ENCODE results near the gene SPACA6.

The SPACA6 gene

GRCh38 chr19:51676566-51677083 lies 16.5 kb upstream of the SPACA6 start:
- TF ChIP-seq JUND (IDR thresholded peaks at IDR 0.05; ENCODE audit: low read depth) = no peak

GRCh38 chr19:51680474-51680873 lies 12.7 kb upstream of the SPACA6 start:
- no peak for TF ChIP-seq JUND (IDR thresholded peaks at IDR 0.05; ENCODE audit: low read depth)
- in situ Hi-C loops (cut with HindIII; ENCODE audit: low pct_unique_long_range_greater_than_20kb, low sequenced_read_pairs) = no loop called here
- DNase-seq (ENCODE audit: low read depth in 1 of 2, low spot score in 1 of 2) = no peak

More at GRCh38 chr19:51676566-51677083, 16.5 kb upstream of the SPACA6 start:
- in situ Hi-C loops (cut with HindIII; ENCODE audit: low pct_unique_long_range_greater_than_20kb, low sequenced_read_pairs) = no loop called here
- no peak for DNase-seq (ENCODE audit: low read depth in 1 of 2, low spot score in 1 of 2)

GRCh38 chr19:51681286-51681941 lies 11.7 kb upstream of the SPACA6 start:
- in situ Hi-C loops (cut with HindIII; ENCODE audit: low pct_unique_long_range_greater_than_20kb, low sequenced_read_pairs) = no loop called here
- peak in 1 of 2 experiments; percentile 41 for DNase-seq (ENCODE audit: low read depth in 1 of 2, low spot score in 1 of 2)
- TF ChIP-seq JUND (IDR thresholded peaks at IDR 0.05; ENCODE audit: low read depth) = no peak

DNA sequence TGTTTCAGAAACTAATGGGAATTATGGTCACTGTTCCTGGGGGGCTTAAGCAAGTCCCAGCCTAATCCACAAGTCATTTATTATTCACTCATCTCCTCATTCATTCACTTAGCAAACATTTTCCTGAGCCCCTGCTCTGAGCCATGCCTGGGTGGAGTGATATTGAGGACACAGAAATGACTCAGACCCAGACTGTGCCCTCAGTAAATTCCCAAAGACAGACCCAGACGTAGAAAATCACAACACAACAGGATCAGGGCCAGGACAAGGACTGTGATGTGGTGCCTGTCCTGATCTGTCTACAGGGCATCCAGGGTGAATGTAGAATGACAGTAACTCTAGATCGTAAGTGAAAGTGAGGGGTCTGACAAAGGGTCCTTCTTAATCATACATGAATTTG lies 7.0 kb upstream of the SPACA6 start:
- in situ Hi-C loops (cut with HindIII; ENCODE audit: low pct_unique_long_range_greater_than_20kb, low sequenced_read_pairs) = no loop called here
- no peak for TF ChIP-seq JUND (IDR thresholded peaks at IDR 0.05; ENCODE audit: low read depth)
- no peak for DNase-seq (ENCODE audit: low read depth in 1 of 2, low spot score in 1 of 2)

DNA sequence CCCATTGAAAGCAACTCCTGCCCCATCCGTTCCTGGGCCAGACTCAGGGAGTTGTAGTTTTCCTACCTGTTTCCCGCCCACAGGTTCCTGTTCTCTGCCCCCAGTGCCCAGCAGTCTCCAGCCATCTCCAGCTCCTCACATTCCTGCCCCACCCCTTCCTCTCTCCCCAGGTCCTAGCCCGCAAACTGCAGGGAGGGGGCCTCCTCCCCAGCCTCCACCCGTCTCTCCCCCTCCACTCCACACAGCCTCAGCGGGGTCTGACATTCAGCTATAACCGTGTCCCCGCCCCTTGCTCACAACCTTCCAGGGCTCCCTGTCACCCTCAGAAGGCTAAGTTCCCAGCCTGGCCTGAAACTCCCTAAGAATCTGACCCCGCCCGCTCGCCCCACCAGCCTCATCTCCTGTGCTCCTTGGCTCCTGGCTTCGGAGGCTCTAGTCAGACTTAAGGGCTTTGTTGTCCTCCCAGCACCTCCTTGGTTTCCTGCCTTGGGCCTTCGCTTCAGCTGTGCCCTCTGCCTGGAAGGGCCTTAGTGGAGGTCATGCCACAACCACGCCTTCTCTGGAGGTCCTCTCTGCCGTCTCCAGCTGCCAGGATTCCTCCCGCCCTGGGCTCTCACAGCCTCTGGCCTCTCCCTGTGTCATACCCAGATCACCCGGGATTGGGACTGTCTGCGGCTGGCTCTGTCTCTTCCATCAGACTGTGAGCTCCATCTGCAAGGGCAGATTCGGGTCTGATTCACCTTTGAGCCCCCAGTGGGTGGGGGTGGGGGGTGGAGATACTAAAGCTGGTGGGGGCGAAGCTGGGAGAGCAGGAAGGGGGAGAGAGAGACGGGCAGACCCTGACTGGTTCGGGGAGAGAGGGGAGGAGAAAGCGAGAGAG lies 5.1 kb upstream of the SPACA6 start:
- DNase-seq (ENCODE audit: low read depth in 1 of 2, low spot score in 1 of 2) = peak in 1 of 2 experiments; percentile 44
- in situ Hi-C loops (cut with HindIII; ENCODE audit: low pct_unique_long_range_greater_than_20kb, low sequenced_read_pairs) = no loop called here
- no peak for TF ChIP-seq JUND (IDR thresholded peaks at IDR 0.05; ENCODE audit: low read depth)

DNA sequence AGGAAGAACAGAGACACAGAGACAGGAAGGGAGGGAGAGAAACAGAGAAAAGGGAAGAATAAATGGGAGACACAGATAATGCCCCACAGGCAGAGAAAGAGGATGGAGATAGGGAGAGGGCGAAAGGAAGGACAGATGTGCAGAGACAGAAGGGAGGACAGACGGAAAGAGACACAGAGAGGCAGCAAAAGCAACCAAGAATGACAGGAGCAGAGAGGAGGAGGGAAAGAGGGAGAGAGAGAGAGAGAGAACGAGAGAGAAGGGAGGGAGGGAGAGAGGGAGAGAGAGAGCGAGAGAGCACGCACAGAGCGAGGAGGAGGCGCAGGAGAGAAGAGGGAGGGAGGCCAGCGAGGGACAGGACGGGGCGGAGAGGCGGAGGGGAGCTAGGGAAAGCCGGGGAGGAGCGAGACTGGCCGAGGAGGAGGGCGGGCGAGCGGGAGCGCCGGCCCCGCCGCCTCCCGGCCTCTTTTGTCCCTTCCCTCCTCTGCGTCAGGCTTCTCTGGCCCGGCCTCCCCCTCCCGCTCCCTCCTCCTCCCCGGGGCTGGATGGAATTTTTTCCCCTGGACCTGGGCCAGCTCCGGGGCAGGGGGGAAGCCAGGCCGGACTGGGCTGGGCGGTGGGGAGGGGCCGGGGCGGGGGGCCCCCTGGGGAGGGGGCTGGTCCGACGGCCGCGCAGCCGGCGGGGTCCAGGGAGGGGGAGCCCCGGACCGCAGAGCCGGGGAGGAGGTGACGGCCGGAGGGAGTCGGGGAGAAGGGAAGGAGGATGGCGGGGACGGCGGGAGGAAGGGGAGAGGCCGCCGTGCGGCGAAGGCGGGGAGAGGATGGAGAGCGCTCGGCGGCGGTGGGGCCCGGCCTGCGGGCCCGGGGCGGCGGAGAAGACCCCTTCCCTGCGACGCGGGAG lies 4.2 kb upstream of the SPACA6 start:
- DNase-seq (ENCODE audit: low read depth in 1 of 2, low spot score in 1 of 2) = peak; percentile 61 to 94
- in situ Hi-C loops (cut with HindIII; ENCODE audit: low pct_unique_long_range_greater_than_20kb, low sequenced_read_pairs) = no loop called here
- TF ChIP-seq JUND (IDR thresholded peaks at IDR 0.05; ENCODE audit: low read depth) = no peak

DNA sequence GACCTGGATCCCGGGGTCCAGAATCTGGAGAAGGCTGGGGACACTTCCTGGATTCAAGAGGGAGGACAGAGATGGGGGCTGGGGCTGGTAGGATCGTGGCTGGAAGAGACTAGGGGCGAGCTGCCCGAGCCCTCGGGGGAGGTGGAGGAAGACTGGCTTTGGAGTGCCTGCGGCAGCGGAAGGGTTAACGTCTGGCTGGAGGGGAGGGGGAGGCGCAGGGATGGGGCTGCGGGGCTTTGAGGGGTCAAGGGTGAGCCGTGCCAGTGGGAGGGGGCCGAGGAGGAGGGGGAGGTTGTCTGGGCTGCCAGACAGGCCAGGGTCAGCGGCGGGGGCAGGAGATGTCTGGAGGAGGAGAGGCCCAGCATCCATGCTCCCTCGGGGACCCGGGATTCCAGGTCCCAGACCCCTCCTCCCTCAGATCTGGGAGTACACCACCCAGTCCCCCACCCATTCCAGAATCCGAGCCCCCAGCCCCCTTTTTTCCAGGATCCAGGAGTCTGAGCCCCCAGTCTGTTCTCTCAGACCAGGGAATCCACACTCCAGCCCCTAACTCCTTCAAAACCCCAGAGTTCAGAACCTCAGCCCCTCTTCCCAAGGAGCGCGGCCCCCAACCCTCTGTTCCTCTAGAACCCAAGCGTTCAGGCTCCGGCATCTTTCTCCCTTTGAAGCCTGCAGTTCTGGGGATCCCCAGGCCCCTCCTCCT lies 3.2 kb upstream of the SPACA6 start:
- DNase-seq (ENCODE audit: low read depth in 1 of 2, low spot score in 1 of 2) = peak in 1 of 2 experiments; percentile 42
- in situ Hi-C loops (cut with HindIII; ENCODE audit: low pct_unique_long_range_greater_than_20kb, low sequenced_read_pairs) = no loop called here
- TF ChIP-seq JUND (IDR thresholded peaks at IDR 0.05; ENCODE audit: low read depth) = no peak

- TF ChIP-seq JUND (IDR thresholded peaks at IDR 0.05; ENCODE audit: low read depth) = no peak
- in situ Hi-C loops (cut with HindIII; ENCODE audit: low pct_unique_long_range_greater_than_20kb, low sequenced_read_pairs) = no loop called here
- peak in 1 of 2 experiments; percentile 81 for DNase-seq (ENCODE audit: low read depth in 1 of 2, low spot score in 1 of 2)
These were observed 2.6 kb upstream of the SPACA6 start for GRCh38 chr19:51690454-51691073.

DNA sequence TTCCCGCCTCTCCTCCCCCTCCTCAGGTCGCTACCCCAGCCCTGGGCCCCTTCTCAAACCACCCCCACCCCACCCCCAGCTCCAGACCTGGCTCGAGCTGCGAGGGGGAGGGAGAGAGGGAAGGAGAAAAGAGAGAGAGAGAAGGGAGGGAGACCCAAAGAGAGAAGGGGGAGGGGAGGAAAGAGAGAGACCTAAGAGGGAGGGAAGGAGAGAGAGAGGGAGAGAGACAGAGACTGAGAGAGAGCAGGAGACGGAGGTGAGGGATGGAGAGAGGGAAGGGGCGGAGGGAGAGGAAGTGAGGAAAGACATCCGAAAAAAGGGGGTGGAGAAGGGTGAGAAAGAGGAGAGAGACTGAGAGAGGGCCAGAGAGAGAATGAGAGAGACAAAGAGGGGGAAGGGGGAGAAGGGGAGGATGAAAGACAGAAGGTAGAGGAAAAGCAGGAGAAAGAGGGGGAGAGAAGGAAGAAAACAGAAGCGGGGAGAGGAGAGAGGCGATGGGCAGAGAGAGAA lies 2.0 kb upstream of the SPACA6 start:
- no peak for TF ChIP-seq JUND (IDR thresholded peaks at IDR 0.05; ENCODE audit: low read depth)
- peak in 1 of 2 experiments; percentile 60 for DNase-seq (ENCODE audit: low read depth in 1 of 2, low spot score in 1 of 2)
- in situ Hi-C loops (cut with HindIII; ENCODE audit: low pct_unique_long_range_greater_than_20kb, low sequenced_read_pairs) = no loop called here

GRCh38 chr19:51691584-51692428 lies 1.3 kb upstream of the SPACA6 start:
- no peak for DNase-seq (ENCODE audit: low read depth in 1 of 2, low spot score in 1 of 2)
- TF ChIP-seq JUND (IDR thresholded peaks at IDR 0.05; ENCODE audit: low read depth) = no peak
- in situ Hi-C loops (cut with HindIII; ENCODE audit: low pct_unique_long_range_greater_than_20kb, low sequenced_read_pairs) = no loop called here

Measured in T47D (cell line).